ENCODE data around the gene B4GALNT2. TPM values are rescaled to one million over a fixed set of nuclear protein-coding genes. Genes with fewer than 3 reads are reported as not detected.
"Not testable (repeated sequence)": the region's sequence is repeated elsewhere in the genome, so short reads cannot be mapped to it uniquely, and the experiment has no call there.

The B4GALNT2 gene
- total RNA-seq, 2 experiments from 2014 or later = 0.06 to 0.16 TPM

- Histone ChIP-seq H3K36me3 (ENCODE audit: insufficient read depth, low read length) (no peaks in the 10 kb centered on the region), H3K27me3 (ENCODE audit: control insufficient read depth in 1 of 2, insufficient read depth in 2 of 2, low read length in 2 of 2) (peaks cover 25 to 49% of the 10 kb centered on the region in 2 experiments), H3K9me3 (ENCODE audit: control insufficient read depth in 1 of 2, insufficient read depth in 1 of 2, low read length in 2 of 2) (peaks cover 0 to 13% of the 10 kb centered on the region in 2 experiments), H3K4me1 (ENCODE audit: insufficient read depth, low read length) (peaks cover 13% of the 10 kb centered on the region), H3K4me3 (ENCODE audit: low read length) (peak overlapping the region; percentile 36), H3K27ac (ENCODE audit: low read depth in 1 of 2, low read length in 2 of 2) (no peak overlapping the region)
- ATAC-seq (ENCODE audit: poor library complexity) = no peak
- POLR2A ChIA-PET = no interaction called here
- Mint-ChIP-seq H3K4me1 (ENCODE audit: low read depth) (no peaks in the 10 kb centered on the region), H3K27me3 (peaks cover 71% of the 10 kb centered on the region), H3K27ac (no peak overlapping the region), H3K4me3 (peak overlapping the region; percentile 57), H3K9me3 (no peaks in the 10 kb centered on the region), H3K36me3 (ENCODE audit: low read depth) (no peaks in the 10 kb centered on the region)
- no peak for TF ChIP-seq CTCF (IDR thresholded peaks at IDR 0.05)
- no peak for DNase-seq
- intact Hi-C loops (cut with DNase I, micrococcal nuclease) = no loop called here
- CTCF ChIA-PET = no interaction called here
Measured at GRCh38 chr17:49132317-49132698, 261 bp upstream of the B4GALNT2 start.

- intact Hi-C loops (cut with DNase I, micrococcal nuclease) = no loop called here
- peaks cover 23 to 30% of the 10 kb centered on the region in 2 experiments for H3K27me3 ChIP-seq (ENCODE audit: control insufficient read depth in 1 of 2, insufficient read depth in 2 of 2, low read length in 2 of 2)
- CTCF ChIA-PET = no interaction called here
Measured at GRCh38 chr17:49136335-49136734, 3.8 kb downstream of the B4GALNT2 start.

GRCh38 chr17:49145654-49146053, 13.1 kb downstream of the B4GALNT2 start:
- H3K9me3 Mint-ChIP-seq; H3K27ac Mint-ChIP-seq; DNase-seq; H3K36me3 ChIP-seq (ENCODE audit: insufficient read depth, low read length); H3K27ac ChIP-seq (ENCODE audit: low read depth in 1 of 2, low read length in 2 of 2); POLR2A ChIA-PET; H3K4me3 ChIP-seq (ENCODE audit: low read length); H3K9me3 ChIP-seq (ENCODE audit: control insufficient read depth in 1 of 2, insufficient read depth in 1 of 2, low read length in 2 of 2); H3K4me3 Mint-ChIP-seq; intact Hi-C loops (cut with DNase I, micrococcal nuclease); H3K4me1 ChIP-seq (ENCODE audit: insufficient read depth, low read length); H3K36me3 Mint-ChIP-seq (ENCODE audit: low read depth); ATAC-seq (ENCODE audit: poor library complexity); H3K4me1 Mint-ChIP-seq (ENCODE audit: low read depth): not testable (repeated sequence)
- peaks cover 10 to 18% of the 10 kb centered on the region in 2 experiments for H3K27me3 ChIP-seq (ENCODE audit: control insufficient read depth in 1 of 2, insufficient read depth in 2 of 2, low read length in 2 of 2)
- CTCF ChIA-PET = interaction anchor here (0.6 kb wide), 1 partner anchor 45 kb away, joined by 4 read pairs; no protein-coding TSS in a partner anchor
- H3K27me3 Mint-ChIP-seq = peaks cover 74% of the 10 kb centered on the region

More at GRCh38 chr17:49136335-49136734, 3.8 kb downstream of the B4GALNT2 start:
- no peak overlapping the region for H3K4me3 ChIP-seq (ENCODE audit: low read length)
- TF ChIP-seq CTCF (IDR thresholded peaks at IDR 0.05) = no peak
- DNase-seq (no peak), ATAC-seq (ENCODE audit: poor library complexity) (no peak)
- H3K27ac ChIP-seq (ENCODE audit: low read depth in 1 of 2, low read length in 2 of 2) = no peak overlapping the region
- peaks cover 13% of the 10 kb centered on the region for H3K4me1 ChIP-seq (ENCODE audit: insufficient read depth, low read length)
- H3K9me3 ChIP-seq (ENCODE audit: control insufficient read depth in 1 of 2, insufficient read depth in 1 of 2, low read length in 2 of 2) = peaks cover 0 to 13% of the 10 kb centered on the region in 2 experiments
- no peaks in the 10 kb centered on the region for H3K36me3 ChIP-seq (ENCODE audit: insufficient read depth, low read length)
- no peaks in the 10 kb centered on the region for H3K36me3 Mint-ChIP-seq (ENCODE audit: low read depth)
- H3K4me3 Mint-ChIP-seq = no peak overlapping the region
- no peaks in the 10 kb centered on the region for H3K9me3 Mint-ChIP-seq
- H3K27me3 Mint-ChIP-seq = peaks cover 45% of the 10 kb centered on the region
- H3K4me1 Mint-ChIP-seq (ENCODE audit: low read depth) = no peaks in the 10 kb centered on the region
- POLR2A ChIA-PET = no interaction called here
- H3K27ac Mint-ChIP-seq = no peak overlapping the region

GRCh38 chr17:49146620-49147306, 14.2 kb downstream of the B4GALNT2 start:
- intact Hi-C loops (cut with DNase I, micrococcal nuclease) = no loop called here
- Mint-ChIP-seq H3K4me1 (ENCODE audit: low read depth) (no peaks in the 10 kb centered on the region), H3K9me3 (no peaks in the 10 kb centered on the region), H3K4me3 (no peak overlapping the region), H3K36me3 (ENCODE audit: low read depth) (no peaks in the 10 kb centered on the region), H3K27me3 (peaks cover 63% of the 10 kb centered on the region), H3K27ac (no peak overlapping the region)
- Histone ChIP-seq H3K36me3 (ENCODE audit: insufficient read depth, low read length) (no peaks in the 10 kb centered on the region), H3K27me3 (ENCODE audit: control insufficient read depth in 1 of 2, insufficient read depth in 2 of 2, low read length in 2 of 2) (peaks cover 7 to 15% of the 10 kb centered on the region in 2 experiments), H3K4me1 (ENCODE audit: insufficient read depth, low read length) (no peaks in the 10 kb centered on the region), H3K4me3 (ENCODE audit: low read length) (no peak overlapping the region), H3K9me3 (ENCODE audit: control insufficient read depth in 1 of 2, insufficient read depth in 1 of 2, low read length in 2 of 2) (no peaks in the 10 kb centered on the region), H3K27ac (ENCODE audit: low read depth in 1 of 2, low read length in 2 of 2) (no peak overlapping the region)
- TF ChIP-seq CTCF (IDR thresholded peaks at IDR 0.05) = no peak
- no peak for ATAC-seq (ENCODE audit: poor library complexity)
- no peak for DNase-seq
- POLR2A ChIA-PET = no interaction called here
- CTCF ChIA-PET = no interaction called here

All from CD4-positive, alpha-beta T cell (primary cell).